NCI-H1092 (cell line): ENCODE measurements around the gene SMIM29.
A peak's percentile ranks its signal among the peaks of the same experiment; 100 is the strongest.

ENCODE experiments used
- DNase-seq: peaks from one replicate; lab custom pipeline; 2025; lab: John Stamatoyannopoulos, UW

The SMIM29 gene

DNA sequence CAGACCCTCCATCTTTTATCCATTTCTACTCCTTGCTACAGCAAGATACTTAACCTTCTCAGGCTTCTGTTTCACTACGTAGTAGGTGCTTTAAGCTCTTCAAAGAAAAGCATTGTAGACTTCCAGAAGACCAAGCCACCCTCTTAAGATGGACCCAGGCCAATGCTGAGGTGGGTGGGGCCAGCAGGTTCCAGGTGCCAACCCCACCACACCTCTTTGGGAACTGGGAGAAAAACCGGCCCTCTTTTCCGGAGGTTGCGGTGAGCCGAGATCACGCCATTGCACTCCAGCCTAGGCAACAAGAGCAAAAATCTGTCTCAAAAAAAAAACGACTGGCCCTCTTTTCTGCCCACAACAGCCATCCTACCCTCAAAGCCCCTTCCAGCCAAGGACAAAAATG is 22.7 kb downstream of the SMIM29 start:
- DNase-seq, result no peak

DNA sequence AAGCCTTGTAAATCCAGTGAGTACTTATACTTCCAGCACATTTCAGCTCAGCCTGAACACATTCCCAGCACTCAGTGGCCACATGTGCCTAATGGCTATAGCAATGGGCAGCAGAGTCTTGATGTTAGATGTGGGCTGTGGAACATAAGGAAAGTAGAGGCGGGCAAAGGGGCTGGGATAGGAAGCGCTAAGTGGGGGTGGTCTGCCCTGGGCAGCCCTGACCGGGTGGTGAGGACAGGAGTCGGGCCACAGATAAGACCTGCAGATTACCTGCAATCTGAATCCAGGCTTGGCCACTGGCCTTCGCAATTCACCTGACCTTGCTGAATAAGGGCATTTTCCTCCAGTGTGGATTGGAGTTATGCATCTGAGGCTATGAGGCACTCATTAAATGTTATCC is 23.3 kb downstream of the SMIM29 start:
- DNase-seq, result no peak

DNA sequence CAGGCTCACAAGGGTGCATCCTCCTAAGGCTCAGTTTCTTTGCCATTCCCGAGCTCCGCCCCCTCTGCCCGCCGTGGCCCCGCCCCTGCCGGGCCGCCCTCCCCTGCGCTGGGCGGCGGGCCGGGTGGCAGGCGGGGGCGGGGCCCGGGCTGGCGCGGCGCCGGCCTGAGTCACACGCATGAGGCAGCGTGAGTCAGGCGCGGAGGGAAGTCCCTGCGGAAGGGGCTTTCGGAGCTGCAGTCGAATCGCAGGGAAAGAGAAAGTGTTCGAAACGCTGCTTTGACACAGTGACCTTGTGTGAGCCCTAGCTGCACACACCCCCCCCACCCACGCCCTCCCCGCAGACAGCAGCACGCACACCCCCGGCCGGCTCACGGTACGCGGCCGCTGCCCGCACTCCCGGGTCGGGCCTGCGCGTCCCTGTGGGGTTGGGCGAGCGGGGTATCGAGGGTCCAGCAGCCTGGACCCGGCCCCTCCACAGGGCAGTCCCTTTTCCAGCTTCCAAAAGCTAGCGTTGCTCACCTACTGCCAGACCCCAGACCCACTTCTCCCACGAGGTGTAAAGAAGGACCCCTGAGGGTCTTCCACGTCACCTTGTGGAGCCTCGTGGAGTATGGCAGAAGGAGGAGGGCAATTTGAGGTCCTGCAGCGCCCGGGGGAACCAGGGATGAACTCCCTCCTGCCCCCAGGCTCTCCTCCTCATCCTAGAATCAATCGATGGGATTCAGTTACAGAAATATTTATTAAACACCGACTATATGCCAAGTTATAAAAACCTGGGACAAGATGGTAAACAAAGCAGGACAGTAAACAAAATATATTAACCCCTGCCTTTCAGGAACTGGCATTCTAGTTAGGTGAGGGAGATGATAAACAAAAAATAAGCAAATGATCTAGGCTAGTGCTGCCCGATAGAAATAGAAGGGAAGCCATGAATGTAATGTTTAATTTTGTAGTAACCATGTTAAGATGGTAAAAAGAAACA is 24.6 kb downstream of the SMIM29 start:
- DNase-seq, result peak; percentile 68

DNA sequence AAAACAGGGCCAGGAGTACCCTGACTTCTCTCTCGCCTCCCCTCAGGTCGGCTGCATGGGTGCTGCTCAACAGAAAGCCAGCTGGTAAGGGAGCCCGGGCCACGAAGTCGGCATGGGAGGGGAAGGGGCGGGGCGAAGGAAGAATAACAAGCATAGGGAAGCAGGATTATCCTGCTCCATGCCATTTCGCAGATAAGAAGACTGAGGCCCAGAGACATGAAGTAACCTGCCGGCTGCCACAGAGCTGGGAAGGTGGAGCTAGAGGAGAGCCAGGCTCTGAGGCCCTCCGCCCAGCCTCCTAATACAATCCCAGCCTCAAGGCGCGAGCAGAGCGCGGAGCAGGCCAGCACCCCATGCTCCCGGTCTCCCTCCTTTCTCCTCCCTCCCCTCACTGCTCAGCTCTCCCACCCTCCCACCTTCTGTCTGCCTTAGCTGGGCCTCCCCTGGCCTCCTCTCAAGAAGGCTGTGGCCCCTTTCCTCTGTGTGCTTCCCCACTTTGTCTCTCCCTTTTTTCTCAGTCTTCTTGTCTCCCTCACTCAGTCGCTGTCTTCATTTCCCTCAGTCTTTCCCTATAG is 25.3 kb downstream of the SMIM29 start:
- no peak for DNase-seq

DNA sequence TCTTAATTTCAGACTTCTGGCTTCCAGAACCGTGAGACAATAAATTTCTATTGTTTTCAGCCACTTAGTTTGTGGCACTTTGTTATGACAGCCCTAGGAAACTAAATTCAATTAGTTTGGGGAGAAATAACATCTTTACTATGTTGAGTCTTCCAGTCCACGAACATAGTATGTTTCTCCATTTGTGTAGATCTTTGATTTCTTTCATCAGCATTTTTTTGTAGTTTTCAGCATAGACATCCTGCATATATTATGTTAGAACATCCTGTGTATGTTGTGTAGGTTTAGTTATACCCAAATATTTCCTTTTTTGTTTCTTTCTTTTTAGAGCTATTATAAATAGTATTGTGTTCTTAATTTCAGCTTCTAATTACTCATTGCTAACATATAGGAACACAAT is 30.1 kb downstream of the SMIM29 start:
- DNase-seq, result no peak

DNA sequence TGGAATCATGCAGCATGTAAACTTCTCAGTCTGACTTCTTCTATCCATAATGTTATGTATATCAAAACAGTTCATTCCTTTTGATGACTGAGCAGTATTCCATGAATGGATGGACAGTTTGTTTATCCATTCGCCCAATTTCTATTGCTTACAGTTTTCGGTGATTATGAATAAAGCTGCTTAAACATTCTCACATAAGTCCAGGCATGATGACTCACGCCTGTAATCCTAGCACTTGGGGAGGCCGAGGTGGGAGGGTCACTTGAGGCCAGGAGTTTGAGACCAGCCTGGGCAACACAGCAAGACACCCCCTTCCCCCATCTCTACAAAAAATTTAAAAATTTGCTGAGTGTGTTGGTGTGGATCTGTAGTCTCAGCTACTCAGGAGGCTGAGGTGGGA is 35.0 kb downstream of the SMIM29 start:
- DNase-seq, result no peak

DNA sequence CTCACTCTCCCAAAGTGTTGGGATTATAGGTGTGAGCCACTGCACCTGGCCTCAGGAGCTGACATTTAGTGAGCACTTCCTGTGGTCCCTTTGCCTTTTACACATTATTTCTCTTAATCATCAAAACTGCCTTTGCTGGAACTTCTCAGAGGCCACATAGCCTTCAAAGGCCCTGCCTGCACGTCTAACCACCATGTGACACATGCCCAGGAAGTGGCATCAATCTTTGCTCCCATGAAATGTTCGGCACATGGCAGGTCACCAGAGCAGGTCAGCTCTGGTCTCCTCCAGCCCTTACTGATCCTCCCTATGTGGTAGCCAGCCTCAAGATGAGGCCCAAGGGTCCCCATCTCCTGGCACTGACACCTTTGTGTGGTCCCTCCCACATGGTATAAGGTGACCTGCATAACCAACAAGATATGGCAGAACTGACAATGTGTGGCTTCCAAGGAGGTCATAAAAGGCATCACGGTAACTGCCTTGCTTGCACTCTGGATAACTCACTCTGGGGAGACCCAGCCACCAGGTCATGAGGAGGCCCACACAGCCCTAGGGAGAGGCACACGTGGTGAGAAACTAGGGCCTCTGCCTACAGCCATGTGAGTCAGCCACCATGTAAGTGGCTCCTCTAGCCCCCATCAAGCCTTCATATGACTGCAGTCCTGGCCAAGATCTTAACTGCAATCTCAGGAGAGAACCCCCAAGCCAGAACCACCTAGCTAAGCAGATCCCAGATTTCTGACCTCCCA is 40.9 kb downstream of the SMIM29 start:
- no peak for DNase-seq

DNA sequence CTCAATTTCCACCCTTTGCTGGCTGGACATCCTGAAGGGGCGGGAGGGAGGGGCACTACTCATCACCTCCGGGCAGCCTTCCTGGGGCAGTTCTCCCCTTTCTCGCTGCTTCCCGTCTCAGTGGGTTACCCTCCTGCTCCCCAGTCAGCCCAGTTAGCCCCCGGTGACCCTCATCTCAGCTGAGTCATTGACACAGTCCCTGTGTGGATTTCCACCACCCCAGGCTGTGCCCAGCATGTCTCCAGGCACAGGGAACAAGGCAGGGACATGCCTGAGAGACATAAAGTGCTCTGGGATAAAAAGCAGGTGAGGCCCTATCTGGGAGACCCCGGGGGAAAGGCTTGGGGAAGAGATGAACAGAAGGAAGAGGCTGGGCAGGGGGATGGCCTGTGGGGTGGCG is 42.1 kb downstream of the SMIM29 start:
- DNase-seq, result no peak

DNA sequence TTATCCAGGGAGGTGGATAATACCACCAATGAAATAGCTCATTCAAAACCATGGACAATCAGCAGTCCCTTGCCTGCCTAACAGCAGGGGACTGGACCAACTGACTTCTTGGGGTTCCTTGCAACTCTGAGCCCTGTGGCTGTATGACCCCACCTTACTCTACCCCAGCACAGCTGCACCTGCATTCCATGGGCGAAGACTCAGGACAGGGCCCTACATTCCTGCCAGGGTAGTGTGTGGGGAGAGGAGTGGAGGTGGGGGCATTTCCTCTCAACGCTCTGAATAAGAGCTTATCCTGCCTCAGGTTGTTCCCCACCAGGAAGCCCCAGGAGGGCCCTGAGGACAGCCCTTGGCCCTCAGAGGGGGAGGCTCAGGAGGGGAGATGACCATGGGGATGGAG is 42.9 kb downstream of the SMIM29 start:
- DNase-seq, result no peak

DNA sequence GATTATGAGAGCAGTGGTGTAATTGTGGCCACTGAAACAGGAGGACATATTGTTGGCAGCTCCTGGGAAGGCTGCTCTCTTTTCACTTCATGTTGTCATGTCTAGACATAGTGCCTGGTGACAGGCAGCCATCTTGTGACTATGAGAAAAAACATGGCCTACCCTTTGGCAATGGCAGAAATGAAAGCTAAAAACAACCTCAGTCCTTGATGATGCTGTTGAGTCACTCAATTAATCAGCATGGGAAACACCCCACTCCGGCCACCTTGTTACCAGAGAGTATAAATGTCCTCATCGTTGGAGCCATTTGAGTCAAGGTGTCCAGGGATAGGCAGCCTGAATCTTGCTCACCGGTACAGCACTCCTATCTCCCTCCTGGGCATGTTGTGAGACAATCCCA is 43.3 kb downstream of the SMIM29 start:
- no peak for DNase-seq

DNA sequence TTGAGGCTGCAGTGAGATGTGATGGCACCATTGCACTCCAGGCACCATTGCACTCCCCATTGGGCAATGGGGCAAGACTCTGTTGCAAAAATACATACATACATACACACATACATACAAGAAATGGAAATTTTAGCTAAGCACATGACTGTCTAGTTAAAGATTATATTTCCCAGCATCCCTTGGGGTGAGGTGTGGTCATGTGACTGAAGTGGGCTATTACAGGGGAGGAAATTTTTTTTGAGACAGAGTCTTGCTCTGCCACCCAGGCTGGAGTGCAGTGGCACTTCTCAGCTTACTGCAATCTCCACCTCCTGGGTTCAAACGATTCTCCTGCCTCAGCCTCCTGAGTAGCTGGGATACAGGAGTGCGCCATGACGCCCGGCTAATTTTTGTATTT is 44.1 kb downstream of the SMIM29 start:
- DNase-seq, result no peak

DNA sequence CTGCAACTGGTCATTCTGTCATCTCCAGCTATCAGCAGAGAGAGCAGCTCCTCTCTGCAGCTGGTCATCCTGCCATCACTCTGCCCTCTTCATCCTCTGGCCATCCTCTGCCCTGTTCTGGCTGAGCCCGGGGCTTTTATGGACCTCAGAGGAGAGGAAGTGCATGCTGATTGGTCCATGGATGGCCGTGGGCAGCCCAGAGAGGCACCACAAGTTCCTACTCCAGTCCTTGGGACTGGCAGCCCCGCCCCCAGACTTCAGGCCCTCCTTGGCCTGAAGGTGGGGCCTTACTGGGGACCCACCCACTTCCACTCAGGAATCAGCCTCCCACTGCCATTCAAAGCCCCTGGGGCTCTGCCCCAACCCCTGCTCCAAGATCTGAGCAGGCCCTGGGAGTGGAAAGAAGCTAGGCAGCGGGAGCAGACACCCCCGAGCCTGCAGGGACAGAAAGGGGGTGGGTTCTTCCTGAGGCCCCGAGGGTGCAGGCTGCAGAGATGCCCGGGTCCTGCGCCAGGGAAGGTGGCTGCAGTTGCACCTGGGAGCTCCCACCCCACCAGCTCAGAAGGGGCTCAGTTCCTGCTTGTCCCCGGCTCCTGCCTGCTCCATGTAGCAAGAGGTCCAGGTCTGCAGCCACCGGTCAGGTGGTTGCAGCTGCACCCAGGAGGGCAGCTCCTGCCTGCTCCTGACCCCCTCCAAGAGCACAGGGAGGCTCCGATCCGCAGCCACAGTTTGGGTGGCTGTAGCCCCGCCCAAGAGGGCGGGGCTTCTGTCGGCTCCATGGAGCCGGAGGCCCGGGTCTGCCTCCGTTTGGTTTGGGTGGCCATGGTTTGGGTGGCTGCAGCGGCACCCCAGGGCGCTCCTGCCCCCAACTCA is 46.2 kb downstream of the SMIM29 start:
- no peak for DNase-seq

DNA sequence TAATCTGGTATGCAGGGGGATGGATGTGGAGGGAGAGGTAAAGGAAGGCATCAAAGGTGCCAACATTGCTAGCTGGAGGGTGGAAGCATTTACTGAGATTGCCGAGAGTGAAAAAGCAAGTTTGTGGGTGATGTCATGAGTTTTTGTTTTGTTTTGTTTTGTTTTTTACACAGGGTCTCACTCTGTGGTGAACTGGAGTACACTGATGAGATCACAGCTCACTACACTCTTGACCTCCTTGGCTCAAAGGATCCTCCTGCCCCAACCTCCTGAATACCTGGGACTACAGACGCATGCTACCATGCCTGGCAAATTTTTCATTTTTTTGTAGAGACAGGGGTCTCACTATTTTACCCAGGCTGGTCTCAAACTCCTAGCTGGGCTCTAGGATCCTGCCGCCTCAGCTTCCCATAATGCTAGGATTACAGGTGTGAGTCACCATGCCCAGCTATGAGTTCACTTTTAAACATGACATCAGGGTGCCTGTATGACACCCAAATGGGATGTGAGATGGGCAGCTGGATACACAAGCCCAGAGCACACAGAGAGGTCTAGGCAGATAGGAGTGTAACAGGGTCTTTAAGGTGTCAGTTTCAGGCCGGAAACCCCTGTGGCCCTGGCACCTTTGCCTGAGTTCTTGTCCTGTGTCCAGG is 47.2 kb downstream of the SMIM29 start:
- DNase-seq, result no peak

DNA sequence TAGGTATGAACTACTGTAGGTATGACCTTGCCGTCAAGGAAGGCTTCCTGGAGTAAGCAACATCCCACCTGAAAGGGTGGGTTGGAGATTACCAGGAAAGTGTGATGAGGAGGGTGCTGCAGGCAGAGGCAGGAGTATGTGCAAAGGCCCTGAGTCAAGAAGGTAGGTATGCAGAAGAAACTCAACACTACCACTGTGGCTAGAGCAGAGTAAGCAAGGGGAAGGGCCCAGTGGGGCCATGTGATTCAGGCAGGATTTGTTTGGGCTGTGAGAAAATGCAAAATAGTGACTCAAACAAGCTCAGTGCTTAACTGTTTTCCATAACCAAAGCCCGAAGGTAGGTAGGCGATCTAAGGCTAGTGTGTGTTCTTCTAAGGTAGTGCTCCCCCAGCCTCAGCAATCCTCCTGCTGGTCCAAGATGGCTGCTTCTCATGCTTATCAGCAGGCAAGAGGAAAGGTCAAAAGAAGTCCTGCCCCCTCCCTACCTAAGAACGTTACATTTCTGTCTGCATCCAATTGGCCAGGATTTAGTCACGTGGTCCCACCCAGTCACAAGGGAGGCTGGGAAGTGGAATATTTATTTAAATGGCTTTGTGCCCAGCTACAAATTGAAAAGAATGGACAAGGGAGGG is 48.4 kb downstream of the SMIM29 start:
- DNase-seq, result no peak

DNA sequence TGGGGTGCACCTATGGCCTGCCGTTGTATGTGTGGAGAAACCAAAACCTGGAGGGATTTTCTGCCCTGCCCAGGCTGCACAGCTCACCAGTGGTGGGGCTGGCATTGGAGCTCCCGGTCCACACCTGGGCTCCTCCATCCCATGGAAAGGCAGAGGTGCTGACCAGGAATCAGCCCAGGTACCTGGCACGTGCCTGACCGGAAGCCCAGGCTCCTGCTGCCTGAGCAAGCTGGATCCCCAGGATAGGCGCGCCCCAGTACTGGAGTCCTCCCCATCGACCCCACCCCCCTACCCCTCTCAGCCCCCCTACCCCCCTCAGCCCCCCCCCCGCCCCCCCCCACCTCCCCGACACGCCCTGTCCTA is 52.0 kb downstream of the SMIM29 start:
- DNase-seq, result no peak
